ENCODE data around the gene PLD4. TPM values are rescaled to one million over a fixed set of nuclear protein-coding genes. Genes with fewer than 3 reads are reported as not detected.
"Not testable (repeated sequence)": the region's sequence is repeated elsewhere in the genome, so short reads cannot be mapped to it uniquely, and the experiment has no call there.

Gene PLD4
- total RNA-seq, 2 donors from 2014 or later = not detected

DNA sequence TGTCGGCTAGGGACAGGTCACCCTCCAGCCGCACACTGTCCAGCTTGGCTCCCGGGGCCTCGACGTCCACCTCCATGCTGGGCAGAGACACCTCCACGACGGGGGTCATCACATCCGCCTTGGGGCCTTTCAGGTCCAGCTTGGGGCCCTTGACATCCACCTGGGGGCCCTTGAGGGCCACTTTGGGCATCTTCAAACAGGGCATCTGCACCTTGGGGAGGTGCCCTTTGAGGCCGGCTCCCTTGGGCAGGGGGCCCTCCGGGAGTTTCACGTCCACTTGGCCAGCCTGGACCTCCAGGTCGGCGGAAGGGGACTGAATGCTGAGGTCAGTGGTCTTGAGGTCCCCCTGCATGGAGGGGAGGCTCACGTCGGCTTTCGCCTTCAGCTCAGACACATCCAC is 17.9 kb downstream of the PLD4 start:
- no peak for TF ChIP-seq POLR2A (IDR thresholded peaks at IDR 0.05)
- TF ChIP-seq, protein P1, sequence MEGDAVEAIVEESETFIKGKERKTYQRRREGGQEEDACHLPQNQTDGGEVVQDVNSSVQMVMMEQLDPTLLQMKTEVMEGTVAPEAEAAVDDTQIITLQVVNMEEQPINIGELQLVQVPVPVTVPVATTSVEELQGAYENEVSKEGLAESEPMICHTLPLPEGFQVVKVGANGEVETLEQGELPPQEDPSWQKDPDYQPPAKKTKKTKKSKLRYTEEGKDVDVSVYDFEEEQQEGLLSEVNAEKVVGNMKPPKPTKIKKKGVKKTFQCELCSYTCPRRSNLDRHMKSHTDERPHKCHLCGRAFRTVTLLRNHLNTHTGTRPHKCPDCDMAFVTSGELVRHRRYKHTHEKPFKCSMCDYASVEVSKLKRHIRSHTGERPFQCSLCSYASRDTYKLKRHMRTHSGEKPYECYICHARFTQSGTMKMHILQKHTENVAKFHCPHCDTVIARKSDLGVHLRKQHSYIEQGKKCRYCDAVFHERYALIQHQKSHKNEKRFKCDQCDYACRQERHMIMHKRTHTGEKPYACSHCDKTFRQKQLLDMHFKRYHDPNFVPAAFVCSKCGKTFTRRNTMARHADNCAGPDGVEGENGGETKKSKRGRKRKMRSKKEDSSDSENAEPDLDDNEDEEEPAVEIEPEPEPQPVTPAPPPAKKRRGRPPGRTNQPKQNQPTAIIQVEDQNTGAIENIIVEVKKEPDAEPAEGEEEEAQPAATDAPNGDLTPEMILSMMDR (IDR thresholded peaks at IDR 0.05) = no peak
- Histone ChIP-seq H3K27me3 (no peaks in the 10 kb centered on the region), H3K36me3 (replicated peaks in 1 of 2; ENCODE audit: insufficient read depth in 1 of 2, low read depth in 2 of 2) (no peaks in the 10 kb centered on the region), H3K4me3 (no peak overlapping the region), H3K27ac (no peak overlapping the region), H3K4me1 (no peaks in the 10 kb centered on the region), H3K9me3 (no peaks in the 10 kb centered on the region)
- intact Hi-C loops (cut with DNase I) = no loop called here
- no peak for DNase-seq
- WGBS, 2 donors = 80 to 89% methylated on average over 3 to 16 of the region's 16 CpGs
- ATAC-seq = no peak

DNA sequence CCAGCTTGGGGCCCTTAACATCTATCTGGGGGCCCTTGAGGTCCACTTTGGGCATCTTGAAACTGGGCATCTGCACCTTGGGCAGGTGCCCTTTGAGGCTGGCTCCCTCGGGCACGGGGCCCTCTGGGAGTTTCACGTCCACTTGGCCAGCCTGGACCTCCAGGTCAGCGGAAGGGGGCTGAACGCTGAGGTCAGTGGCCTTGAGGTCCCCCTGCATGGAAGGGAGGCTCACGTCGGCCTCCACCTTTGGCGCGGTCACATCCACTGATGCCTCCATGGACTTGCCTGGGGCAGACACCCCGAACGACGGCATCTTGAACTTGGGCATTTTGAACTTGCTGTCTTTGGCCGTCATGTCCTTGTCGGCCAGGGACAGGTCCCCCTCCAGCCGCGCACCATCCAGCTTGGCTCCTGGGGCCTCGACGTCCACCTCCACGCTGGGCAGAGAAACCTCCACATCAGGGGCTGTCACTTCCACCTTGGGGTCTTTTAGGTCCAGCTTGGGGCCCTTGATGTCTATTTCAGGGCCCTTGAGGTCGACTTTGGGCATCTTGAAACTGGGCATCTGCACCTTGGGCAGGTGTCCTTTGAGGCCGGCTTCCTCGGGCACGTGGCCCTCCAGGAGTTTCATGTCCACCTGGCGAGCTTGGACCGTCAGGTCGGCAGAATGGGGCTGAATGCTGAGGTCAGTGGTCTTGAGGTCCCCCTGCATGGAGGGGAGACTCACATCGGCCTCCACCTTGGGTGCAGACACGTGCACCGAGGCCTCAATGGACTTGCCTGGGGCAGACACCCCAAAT is 18.7 kb downstream of the PLD4 start:
- H3K27me3 ChIP-seq; ATAC-seq; H3K4me3 ChIP-seq; intact Hi-C loops (cut with DNase I); H3K27ac ChIP-seq; H3K4me1 ChIP-seq; H3K36me3 ChIP-seq (replicated peaks in 1 of 2; ENCODE audit: insufficient read depth in 1 of 2, low read depth in 2 of 2); H3K9me3 ChIP-seq; DNase-seq: not testable (repeated sequence)
- WGBS, 2 donors = 83 to 86% methylated on average over 13 to 27 of the region's 29 CpGs

DNA sequence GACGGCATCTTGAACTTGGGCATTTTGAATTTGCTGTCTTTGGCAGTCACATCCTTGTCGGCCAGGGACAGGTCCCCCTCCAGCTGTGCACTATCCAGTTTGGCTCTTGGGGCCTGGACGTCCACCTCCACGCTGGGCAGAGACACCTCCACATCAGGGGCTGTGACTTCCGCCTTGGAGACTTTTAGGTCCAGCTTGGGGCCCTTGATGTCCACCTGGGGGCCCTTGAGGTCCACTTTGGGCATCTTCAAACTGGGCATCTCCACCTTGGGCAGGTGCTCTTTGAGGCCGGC is 19.3 kb downstream of the PLD4 start:
- H3K36me3 ChIP-seq (replicated peaks in 1 of 2; ENCODE audit: insufficient read depth in 1 of 2, low read depth in 2 of 2); H3K9me3 ChIP-seq; H3K4me3 ChIP-seq; H3K27ac ChIP-seq; DNase-seq; intact Hi-C loops (cut with DNase I); H3K27me3 ChIP-seq; ATAC-seq; H3K4me1 ChIP-seq: not testable (repeated sequence)
- 72 to 83% methylated on average over 5 to 6 of the region's 6 CpGs for WGBS, 2 donors

DNA sequence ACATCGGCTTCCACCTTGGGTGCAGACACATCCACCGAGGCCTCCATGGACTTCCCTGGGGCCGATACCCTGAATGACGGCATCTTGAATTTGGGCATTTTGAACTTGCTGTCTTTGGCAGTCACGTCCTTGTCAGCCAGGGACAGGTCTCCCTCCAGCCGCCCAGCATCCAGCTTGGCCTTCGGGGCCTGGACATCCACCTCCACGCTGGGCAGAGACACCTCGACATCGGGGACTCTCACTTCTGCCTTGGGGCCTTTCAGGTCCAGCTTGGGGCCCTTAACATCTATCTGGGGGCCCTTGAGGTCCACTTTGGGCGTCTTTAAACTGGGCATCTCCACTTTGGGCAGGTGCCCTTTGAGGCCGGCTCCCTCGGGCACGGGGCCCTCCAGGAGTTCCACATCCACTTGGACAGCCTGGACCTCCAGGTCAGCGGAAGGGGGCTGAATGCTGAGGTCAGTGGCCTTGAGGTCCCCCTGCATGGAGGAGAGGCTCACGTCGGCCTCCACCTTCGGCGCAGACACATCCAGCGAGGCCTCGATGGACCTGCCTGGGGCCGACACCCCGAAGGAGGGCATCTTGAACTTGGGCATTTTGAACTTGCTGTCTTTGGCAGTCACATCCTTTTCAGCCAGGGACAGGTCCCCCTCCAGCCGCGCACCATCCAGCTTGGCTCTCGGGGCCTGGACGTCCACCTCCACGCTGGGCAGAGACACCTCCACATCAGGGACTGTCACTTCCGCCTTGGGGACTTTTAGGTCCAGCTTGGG is 19.9 kb downstream of the PLD4 start:
- DNase-seq = not testable (repeated sequence)

DNA sequence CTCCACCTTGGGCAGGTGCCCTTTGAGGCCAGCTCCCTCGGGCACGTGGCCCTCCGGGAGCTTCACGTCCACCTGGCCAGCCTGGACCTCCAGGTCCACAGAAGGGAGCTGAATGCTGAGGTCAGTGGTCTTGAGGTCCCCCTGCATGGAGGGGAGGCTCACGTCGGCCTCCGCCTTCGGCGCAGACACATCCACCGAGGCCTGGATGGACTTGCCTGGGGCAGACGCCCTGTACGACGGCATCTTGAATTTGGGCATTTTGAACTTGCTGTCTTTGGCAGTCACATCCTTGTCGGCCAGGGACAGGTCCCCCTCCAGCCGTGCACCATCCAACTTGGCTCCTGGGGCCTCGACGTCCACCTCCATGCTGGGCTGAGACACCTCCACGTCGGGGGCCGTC is 20.6 kb downstream of the PLD4 start:
- H3K9me3 ChIP-seq; ATAC-seq; H3K4me1 ChIP-seq; H3K27me3 ChIP-seq; H3K4me3 ChIP-seq; DNase-seq; intact Hi-C loops (cut with DNase I); H3K27ac ChIP-seq; H3K36me3 ChIP-seq (replicated peaks in 1 of 2; ENCODE audit: insufficient read depth in 1 of 2, low read depth in 2 of 2): not testable (repeated sequence)
- 85 to 89% methylated on average over 8 to 20 of the region's 20 CpGs for WGBS, 2 donors

More for the DNA sequence above, 19.9 kb downstream of the PLD4 start:
- H3K9me3 ChIP-seq; H3K27me3 ChIP-seq; ATAC-seq; H3K27ac ChIP-seq; H3K36me3 ChIP-seq (replicated peaks in 1 of 2; ENCODE audit: insufficient read depth in 1 of 2, low read depth in 2 of 2); intact Hi-C loops (cut with DNase I); H3K4me1 ChIP-seq; H3K4me3 ChIP-seq: not testable (repeated sequence)
- 89 to 96% methylated on average over 6 to 28 of the region's 29 CpGs for WGBS, 2 donors

DNA sequence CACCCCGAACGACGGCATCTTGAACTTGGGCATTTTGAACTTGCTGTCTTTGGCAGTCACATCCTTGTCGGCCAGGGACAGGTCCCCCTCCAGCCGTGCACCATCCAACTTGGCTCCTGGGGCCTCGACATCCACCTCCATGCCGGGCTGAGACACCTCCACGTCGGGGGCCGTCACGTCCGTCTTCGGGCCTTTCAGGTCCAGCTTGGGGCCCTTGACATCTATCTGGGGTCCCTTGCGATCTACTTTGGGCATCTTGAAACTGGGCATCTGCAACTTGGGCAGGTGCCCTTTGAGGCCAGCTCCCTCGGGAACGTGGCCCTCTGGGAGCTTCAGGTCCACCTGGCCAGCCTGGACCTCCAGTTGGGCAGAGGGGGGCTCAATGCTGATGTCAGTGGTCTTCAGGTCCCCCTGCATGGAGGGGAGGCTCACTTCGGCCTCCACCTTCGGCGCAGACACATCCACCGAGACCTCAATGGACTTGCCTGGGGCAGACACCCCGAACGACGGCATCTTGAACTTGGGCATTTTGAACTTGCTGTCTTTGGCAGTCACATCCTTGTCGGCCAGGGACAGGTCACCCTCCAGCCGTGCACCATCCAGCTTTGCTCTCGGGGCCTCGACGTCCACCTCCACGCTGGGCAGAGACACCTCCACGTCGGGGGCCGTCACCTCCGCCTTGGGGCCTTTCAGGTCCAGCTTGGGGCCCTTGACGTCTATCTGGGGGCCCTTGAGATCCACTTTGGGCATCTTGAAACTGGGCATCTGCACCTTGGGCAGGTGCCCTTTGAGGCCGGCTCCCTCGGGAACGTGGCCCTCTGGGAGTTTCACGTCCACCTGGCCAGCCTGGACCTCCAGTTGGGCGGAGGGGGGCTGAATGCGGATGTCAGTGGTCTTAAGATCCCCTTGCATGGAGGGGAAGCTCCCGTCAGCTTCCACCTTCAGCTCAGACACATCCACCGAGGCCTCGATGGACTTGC is 21.6 kb downstream of the PLD4 start:
- ATAC-seq; H3K27ac ChIP-seq; H3K4me3 ChIP-seq; H3K9me3 ChIP-seq; H3K27me3 ChIP-seq; H3K4me1 ChIP-seq; intact Hi-C loops (cut with DNase I); DNase-seq; H3K36me3 ChIP-seq (replicated peaks in 1 of 2; ENCODE audit: insufficient read depth in 1 of 2, low read depth in 2 of 2): not testable (repeated sequence)
- WGBS, 2 donors = 84 to 86% methylated on average over 13 to 40 of the region's 43 CpGs

DNA sequence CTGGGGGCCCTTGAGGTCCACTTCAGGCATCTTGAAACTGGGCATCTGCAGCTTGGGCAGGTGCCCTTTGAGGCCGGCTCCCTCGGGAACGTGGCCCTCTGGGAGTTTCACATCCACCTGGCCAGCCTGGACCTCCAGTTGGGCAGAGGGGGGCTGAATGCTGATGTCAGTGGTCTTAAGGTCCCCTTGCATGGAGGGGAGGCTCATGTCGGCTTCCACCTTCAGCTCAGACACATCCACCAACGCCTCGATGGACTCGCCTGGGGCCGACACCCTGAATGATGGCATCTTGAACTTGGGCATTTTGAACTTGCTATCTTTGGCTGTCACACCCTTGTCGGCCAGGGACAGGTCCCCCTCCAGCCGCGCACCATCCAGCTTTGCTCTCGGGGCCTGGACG is 22.5 kb downstream of the PLD4 start:
- H3K27ac ChIP-seq; H3K4me3 ChIP-seq; ATAC-seq; H3K9me3 ChIP-seq; H3K4me1 ChIP-seq; H3K36me3 ChIP-seq (replicated peaks in 1 of 2; ENCODE audit: insufficient read depth in 1 of 2, low read depth in 2 of 2); H3K27me3 ChIP-seq; DNase-seq; intact Hi-C loops (cut with DNase I): not testable (repeated sequence)
- WGBS, 2 donors = 20 to 85% methylated on average over 1 to 13 of the region's 13 CpGs

DNA sequence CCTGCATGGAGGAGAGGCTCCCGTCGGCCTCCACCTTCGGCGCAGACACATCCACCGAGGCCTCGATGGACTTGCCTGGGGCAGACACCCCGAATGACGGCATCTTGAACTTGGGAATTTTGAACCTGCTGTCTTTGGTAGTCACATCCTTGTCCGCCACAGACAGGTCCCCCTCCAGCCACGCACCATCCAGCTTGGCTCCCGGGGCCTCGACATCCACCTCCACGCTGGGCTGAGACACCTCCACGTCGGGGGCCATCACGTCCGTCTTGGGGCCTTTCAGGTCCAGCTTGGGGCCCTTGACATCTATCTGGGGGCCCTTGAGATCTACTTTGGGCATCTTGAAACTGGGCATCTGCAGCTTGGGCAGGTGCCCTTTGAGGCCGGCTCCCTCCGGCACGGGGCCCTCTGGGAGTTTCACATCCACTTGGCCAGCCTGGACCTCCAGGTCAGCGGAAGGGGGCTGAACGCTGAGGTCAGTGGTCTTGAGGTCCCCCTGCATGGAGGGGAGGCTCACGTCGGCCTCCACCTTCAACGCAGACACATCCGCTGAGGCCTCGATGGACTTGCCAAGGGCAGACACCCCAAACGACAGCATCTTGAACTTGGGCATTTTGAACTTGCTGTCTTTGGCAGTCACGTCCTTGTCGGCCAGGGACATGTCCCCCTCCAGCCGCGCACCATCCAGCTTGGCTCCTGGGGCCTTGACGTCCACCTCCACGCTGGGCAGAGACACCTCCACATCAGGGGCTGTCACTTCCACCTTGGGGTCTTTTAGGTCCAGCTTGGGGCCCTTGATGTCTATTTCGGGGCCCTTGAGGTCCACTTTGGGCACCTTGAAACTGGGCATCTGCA is 23.4 kb downstream of the PLD4 start:
- H3K27ac ChIP-seq; DNase-seq; H3K9me3 ChIP-seq; intact Hi-C loops (cut with DNase I); H3K4me1 ChIP-seq; H3K27me3 ChIP-seq; H3K4me3 ChIP-seq; ATAC-seq; H3K36me3 ChIP-seq (replicated peaks in 1 of 2; ENCODE audit: insufficient read depth in 1 of 2, low read depth in 2 of 2): not testable (repeated sequence)
- WGBS, 2 donors = 84 to 89% methylated on average over 14 to 34 of the region's 35 CpGs

All from body of pancreas (tissue), 4 donors.